D721Med (cell line): ENCODE results near the gene BET1.

Experiments
- DNase-seq: peaks from one replicate; pipeline ENCODE4 v3.0.0; 2011; ENCODE audit warnings: low spot score; ENCODE audit not compliant: insufficient read length
- FAIRE-seq: peaks from 2 replicates; lab custom pipeline; 2011; peaks lifted over from hg19 to GRCh38; lab: Jason Lieb, UNC
- TF ChIP-seq, protein P1 (sequence below): IDR thresholded peaks from 2 replicates; pipeline ENCODE4 v1.5.1; 2012; ENCODE audit warnings: mild to moderate bottlenecking, control low read depth; ENCODE audit not compliant: insufficient read depth; ENCODE audit errors: missing control alignments

BET1 gene

DNA sequence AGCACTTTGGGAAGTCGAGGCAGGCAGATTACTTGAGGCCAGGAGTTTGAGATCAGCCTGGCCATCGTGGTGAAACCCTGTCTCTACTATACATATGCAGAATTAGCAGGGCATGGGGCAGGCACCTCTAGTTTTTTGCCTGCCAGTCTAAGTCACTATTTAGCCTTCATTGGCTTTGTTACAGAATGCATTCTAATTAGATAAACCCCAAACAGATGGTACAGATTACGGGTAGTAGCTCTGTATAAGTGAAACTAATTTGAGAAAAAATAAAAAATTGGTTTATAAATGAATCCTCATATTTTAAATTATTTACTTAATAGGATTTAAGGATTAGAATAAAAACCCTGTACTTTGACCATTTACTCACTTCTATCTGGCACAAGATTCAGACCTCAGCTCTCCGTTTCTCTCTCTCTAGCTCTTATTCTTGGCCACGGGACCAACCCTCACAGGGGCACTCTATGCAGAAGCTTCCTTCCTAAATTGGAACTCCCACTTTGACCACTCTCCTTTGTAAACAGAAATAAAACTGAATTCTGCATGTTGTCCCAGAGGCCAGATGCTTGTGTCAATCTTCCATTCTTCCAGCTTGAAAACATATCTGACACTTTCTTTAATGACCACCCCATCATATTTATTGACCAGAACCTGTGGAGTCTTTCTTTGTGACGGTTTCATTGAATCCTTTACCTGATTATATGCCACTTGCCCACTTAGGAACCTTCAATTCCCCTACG lies 26.8 kb downstream of the BET1 start:
- FAIRE-seq (no peak), DNase-seq (no peak)
- TF ChIP-seq, protein P1, sequence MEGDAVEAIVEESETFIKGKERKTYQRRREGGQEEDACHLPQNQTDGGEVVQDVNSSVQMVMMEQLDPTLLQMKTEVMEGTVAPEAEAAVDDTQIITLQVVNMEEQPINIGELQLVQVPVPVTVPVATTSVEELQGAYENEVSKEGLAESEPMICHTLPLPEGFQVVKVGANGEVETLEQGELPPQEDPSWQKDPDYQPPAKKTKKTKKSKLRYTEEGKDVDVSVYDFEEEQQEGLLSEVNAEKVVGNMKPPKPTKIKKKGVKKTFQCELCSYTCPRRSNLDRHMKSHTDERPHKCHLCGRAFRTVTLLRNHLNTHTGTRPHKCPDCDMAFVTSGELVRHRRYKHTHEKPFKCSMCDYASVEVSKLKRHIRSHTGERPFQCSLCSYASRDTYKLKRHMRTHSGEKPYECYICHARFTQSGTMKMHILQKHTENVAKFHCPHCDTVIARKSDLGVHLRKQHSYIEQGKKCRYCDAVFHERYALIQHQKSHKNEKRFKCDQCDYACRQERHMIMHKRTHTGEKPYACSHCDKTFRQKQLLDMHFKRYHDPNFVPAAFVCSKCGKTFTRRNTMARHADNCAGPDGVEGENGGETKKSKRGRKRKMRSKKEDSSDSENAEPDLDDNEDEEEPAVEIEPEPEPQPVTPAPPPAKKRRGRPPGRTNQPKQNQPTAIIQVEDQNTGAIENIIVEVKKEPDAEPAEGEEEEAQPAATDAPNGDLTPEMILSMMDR: no peak

GRCh38 chr7:93973134-93973533 lies 31.0 kb downstream of the BET1 start:
- FAIRE-seq: no peak
- DNase-seq: no peak
- TF ChIP-seq, protein P1: no peak

DNA sequence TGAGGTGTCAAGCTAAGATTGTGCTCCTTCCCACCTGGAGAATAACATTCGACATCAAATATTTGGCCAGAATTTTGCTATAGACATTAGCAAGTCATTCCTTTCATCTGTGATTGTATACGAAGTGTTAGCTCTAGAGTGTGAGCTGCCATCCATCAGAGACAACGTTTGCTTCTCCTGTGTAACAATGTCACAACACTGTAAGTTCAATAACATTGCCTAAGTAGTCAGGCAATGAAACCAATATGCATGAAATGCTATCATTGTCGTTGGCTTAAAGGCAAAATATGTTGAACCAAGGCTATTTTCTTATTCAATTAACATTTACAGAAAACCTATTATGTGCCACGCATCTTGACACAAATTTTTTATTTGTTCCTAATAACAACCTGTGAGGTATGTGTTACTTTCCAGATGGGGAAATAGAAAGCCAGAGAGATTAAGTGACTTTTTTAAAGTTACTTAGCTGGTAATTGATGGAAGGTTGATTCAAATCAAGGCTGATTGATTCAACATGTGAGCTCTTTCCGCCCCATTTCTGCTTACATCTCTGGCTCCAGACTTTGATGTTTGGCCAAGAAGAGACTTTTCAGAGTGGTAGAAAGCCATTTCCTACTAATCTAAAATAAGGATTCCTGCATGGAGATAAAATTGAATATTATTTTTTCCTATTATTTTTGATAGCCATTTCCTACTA lies 32.0 kb downstream of the BET1 start:
- FAIRE-seq (peak; percentile 66), DNase-seq (no peak)
- TF ChIP-seq, protein P1: no peak

DNA sequence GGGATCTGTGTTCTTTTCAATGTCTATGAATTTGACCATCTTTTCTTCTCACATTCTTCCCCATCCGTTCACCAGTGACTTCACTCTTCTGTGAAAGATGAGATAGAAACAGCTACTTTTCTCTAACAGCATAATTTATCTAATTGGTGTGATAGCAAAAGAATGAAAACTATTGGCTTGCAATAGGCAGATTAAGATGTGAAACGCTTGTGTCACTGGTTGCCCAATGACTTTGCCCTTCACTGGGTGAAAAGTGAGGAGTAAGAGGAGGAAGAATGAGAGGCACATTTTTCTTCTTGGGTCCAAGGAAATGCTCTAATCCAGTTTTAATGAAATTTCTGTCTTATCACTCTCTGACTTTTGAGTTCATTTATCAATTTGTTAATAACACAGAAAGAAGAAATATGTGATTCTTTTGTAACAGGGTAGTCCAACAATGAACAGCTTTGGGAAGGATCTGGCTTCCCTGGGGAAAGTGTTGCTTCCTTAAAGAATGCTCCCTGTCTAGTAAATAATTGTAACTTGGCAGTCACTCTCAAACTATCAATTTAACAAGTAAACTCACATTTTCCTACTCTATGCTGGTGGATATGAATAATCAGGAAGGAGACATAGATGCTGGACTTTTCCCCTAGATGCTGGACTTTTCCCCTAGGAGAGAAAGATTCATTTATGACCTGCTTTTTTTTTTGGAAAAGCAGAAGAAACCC lies 35.1 kb downstream of the BET1 start:
- TF ChIP-seq, protein P1: no peak
- no peak for FAIRE-seq
- no peak for DNase-seq

GRCh38 chr7:93964813-93965212 lies 39.3 kb downstream of the BET1 start:
- no peak for DNase-seq
- FAIRE-seq: no peak
- TF ChIP-seq, protein P1: no peak

DNA sequence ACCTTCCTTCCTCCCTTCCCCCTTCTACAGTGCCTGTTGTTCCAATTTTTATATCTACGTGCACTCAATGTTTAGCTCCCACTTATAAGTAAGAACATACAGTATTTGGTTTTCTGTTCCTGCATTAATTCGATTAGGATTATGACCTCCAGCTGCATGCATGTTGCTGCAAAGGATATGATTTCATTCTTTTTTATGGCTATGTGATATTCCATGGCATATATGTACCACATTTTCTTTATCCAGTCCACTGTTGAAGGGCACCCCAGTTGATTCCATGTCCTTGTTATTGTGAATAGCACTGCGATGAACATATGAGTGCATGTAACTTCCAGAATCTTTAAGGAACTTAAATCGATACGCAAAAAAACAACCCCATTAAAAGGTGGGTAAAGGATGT lies 39.9 kb downstream of the BET1 start:
- TF ChIP-seq, protein P1: no peak
- DNase-seq (no peak), FAIRE-seq (no peak)

- FAIRE-seq: no peak
- no peak for DNase-seq
- TF ChIP-seq, protein P1: no peak
These were observed 43.2 kb downstream of the BET1 start for GRCh38 chr7:93960986-93961385.
